Activated CD4-positive, alpha-beta T cell treated with anti-CD3 and anti-CD28 coated beads for 48 hours (primary cell): ENCODE results near the gene NR4A3.

Experiments
- DNase-seq: peaks from one replicate; pipeline ENCODE4 v3.0.0-alpha.2; 2020

NR4A3 gene

DNA sequence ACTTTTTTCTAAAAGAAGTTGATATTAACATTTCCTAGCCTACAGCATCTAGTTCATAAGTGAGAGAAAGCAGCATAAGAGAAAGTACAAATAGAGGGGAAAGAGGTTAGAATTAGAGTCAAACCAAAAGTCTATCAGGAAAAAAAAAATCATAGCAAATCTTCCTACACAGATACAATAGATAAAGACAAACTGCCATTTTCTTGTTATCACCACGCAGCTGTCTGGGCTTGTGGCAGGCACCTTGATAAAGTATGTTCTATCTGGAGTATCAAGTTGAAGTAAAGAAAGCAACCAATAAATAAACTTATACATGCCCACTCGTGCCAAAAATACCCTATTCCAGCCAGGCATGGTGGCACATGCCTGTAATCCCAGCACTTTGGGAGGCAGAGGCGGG, 5.3 kb upstream of the NR4A3 start:
- no peak for DNase-seq

DNA sequence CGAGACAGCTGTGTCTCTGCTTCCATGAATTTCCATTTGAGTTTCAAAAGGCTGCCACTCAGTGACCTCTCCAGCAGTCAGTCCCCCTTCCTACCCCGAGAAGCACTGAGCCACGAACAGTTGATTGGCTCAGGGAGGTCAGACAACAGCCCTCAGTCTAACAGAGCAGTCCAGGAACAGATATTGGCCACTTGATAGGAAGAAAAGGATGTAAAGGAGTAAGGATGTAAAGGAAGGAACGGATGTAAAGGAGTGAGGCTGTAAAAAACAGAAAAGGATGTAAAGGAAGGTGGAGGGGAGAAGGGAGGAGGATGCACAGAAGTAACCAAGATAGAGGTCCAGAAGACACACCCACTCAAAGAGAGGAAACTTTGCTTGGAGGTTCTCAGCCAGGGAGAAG, 3.2 kb upstream of the NR4A3 start:
- DNase-seq, result no peak

DNA sequence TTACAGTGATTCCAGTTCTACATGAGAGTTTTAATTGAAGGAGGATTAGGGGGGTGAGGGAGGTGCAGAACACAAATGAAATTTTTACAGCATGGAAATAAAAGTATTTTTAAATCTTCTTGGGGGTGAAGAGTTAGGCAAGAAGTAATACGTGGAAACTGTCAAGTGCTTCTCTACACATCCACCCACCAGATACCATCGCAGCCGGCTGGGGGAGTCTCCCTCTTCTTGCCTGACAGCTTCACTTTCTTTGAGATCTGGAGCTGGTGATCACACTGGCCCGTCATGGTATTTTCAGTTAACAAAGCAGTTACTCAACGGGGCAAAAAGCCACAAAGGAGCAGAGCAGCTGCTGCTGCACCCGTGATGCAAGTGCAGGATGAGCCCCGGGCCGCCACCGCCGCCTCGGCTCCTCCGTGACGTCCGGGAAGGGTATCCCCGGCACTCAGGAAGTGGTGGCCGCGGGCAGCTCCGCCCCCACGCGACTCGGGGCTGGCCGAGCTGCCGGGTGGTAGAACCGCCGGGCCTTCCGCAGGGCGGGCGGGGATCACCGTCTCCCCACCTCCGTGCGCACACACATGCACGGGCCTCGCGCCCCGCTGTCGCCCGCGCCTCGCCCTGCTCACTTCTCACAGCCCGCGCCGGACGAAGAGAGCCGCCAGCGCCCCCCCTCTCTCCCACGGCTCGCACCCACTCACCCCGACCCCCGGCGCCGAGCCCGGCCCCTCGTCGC, 2.4 kb upstream of the NR4A3 start:
- DNase-seq, result peak; percentile 95

DNA sequence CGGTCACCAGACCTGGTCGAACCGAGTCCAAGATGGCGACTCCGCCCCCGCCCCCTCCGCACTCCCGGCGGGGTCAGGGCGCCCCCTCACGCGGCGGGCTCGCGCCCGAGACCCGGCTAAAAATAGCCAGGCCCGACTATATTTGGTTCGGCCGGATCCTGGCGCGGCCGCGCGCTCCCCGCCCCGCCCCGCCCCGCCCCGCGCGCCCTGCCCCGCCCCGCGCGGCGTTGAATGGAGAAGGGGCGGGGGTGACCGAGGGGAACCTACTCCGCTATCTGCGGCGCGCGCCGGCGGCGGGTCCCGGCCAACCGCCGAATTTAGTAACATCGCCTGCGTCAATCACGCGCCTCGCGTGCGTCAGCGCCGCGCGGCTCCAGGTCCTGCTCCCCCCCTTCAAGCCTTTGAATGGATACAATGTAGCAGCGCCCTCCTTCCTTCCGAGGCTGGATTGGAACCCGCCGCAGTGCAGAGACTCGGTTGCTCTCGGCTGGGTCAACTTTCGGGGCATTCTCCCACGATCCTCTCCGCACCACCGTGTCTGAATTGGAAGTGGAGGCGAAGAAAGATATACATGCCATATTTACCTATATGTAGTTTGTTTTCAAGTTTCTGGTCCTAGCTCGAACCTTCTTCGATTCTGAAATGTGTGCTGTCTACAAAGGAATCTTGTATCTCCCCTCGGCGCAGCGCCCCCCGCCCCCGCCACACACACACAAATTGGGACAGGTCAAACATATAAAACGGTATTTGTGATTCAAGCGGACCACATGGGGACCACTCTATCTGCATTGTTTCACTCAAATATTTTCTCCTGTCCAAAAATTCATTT, 1.6 kb upstream of the NR4A3 start:
- DNase-seq, result peak; percentile 93

DNA sequence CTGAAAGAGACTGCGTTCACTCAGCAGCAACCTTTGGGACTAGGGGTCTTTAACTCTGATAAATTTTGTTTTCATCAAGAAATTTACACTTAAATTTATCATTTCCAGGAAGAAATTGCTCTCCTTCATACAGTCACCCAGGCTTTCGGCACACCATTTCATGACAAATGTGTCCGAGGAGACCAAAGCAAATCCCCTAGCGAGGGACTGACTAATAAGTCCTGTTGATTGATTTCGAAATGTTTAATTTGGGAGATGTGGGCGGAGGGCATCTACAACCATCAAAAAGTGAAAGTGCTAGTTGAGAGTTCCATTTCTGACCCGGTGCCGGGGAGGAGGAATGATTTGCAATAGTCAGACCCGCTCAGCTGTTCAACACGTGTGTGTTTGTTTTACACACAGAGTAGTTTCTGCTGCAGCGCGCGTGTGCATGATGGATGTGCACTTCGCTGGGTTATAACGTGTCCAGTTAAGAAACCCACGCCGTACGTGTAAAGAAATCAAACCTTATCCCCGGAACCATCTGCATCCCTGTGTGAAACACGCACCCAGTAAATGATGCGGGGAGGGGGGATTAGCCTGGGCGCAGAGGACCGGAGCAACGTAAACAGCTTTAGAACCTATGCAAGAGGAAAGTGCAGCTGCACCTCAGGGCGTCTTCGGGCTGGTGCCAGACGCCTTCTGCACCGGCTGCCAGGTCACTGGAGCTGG, 845 bp upstream of the NR4A3 start:
- DNase-seq, result peak; percentile 76

DNA sequence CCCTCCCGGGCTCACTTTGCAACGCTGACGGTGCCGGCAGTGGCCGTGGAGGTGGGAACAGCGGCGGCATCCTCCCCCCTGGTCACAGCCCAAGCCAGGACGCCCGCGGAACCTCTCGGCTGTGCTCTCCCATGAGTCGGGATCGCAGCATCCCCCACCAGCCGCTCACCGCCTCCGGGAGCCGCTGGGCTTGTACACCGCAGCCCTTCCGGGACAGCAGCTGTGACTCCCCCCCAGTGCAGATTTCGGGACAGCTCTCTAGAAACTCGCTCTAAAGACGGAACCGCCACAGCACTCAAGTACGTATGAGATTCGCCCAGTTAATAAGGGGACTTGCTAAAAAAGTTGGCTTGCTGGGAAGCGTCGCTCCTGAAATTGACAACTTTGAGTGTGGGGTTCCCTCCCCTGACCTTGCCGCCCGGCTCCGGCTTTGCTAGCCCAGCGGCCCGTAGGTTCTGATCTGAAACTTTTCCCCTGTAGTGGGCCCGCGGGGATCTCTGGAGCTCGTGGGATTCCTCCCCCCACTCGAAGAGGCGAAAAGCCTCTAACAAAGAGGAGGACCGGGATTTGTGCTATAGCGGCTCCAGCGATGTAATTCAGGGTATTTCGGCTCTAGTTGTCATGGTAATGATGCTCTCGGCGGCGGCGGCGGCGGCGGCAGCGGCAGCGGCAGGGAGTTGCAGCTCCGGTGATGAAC, 572 bp downstream of the NR4A3 start:
- peak; percentile 67 for DNase-seq

DNA sequence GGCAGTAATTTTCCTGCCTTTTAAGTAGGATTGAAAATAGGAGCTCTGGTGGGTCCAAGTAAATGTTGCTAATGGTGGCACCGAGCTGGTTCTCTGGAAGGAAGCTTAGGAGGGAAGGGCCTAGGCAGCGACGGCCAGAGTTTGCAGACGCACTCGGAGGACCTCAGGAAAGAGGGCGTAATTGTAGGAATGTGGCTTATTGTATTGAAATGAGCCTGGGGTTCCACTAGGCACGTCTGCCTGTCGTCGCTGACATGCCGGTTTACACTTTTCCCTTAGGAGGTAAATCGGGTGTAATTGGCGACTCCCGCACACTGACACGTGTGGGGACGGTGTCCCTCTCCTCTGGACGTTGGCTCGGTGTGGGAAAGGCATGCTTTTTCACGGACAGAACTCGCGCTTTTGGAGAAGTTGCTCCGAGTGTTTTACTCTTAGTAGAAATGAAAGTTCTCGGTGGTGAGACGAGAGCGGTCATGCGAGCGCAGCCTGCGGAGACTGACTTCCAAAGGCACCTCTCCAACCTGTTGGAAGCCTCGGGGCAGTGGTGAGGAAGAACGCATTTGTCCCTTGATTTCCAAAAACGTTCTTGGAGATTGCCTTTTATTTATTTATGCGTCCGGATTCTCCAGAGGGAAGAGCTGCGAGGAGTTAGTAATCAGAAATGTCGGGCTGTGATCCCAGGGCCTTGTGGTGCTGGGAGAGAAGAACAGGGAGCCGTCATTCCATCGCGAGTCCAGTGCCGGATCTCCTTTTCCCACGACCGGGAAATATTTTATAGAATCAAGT, 1.3 kb downstream of the NR4A3 start:
- DNase-seq, result peak; percentile 35

DNA sequence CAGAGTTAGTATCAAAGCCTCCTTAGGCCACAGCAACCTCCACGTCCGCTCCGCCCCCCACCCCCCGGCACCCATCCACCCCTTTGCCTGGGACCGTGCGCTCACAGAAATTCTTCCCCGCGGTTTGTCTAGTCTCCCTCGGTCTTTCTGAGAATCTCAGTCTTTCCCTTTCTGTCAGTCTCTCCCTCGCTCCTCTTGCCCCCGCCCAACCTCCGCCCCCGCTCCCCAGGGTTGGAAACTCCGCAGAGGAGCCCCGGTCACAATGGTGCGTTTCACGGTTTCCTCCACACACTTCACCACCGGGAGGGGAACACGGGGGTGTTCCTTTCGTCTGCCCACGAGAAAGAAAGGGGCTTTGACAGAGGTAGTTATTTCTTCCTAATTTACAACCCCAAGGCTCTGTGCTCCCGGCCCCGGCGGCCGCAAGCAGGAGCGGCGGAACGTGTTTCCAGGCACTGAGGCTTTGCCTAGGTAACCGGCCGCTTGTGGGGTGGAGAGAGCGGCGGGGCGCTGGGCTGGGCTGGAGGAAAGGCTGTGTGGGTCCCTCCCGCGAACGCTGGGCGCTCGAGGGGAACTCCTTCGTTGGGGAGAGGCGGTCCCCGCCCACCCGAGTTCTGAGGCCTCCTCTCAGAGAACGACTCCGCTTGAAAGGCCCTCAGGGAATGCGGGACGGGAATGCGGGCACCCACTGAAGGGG, 2.1 kb downstream of the NR4A3 start:
- DNase-seq, result peak; percentile 85

DNA sequence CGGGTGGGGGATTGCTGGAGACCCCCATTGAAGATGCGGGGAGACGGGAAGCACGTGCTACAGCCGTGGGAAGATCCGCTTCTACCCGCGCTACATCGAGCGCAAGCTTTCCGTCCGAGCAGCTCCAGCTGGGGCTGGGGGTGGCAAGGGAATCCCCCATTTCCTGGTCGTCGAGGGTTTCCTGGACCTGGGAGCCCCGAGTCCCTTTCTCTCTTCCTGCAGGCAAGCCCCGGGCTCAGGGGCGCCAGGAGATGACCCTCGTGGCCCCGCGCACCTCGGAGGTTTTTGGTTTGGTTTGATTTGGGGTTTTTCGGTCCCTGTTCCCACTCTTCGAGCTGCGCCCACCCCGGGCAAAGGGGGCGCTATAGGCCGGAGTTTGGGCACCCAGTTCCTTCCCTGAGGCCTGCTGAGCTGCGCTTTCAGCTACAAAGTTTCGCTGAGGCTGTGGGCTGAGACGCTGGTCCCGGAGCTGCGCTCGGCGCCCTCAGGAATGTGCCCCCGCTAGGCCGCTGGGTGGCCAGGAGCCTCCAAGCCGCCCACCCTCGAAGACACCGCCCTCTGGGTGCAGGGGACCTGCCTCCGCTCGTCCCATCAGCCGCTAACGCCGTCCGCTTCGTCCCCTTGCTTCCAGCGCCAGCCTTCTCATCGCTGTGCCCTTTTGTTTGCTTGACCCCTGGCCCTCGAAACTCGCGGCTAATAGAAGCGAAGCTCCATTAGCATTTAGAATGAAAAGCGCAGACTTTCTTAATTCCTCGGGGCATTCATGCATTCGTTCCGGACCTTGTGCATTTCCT, 2.9 kb downstream of the NR4A3 start:
- peak; percentile 88 for DNase-seq

DNA sequence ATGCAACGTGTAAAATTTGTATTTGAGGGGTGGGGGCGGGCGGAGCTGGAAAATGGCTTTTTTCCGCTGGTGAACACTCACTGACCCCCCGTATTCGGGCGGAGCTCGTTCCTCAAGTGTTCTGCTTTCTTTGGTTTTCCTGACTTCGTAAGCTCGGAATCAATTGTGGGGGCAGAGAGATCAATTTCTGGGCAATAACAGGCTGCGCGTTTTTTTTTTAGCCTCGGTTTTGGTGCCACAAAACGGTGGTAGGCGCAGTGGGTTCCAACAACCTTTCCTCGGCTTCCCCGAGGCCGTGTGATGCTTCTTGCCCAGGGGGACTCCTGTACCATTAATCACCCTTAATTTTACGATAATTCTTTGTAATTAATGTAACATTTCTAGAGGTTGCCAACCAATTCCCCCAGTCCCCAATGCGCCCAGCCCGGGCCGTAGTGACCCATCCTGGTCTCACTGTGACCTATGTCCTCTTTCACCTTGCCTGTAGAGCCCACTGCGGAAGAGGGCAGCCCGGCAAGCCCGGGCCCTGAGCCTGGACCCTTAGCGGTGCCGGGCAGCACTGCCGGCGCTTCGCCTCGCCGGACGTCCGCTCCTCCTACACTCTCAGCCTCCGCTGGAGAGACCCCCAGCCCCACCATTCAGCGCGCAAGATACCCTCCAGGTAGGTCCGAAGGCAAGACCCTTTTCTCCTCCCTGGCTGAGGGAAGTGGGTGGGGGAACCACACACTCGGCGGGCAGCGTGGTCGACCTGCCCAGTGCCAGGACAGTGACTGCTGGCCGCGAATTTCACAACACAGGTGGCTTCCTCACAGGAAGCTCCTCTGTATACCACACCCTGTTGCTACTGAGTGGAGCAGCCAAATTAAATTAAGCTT, 3.7 kb downstream of the NR4A3 start:
- no peak for DNase-seq

DNA sequence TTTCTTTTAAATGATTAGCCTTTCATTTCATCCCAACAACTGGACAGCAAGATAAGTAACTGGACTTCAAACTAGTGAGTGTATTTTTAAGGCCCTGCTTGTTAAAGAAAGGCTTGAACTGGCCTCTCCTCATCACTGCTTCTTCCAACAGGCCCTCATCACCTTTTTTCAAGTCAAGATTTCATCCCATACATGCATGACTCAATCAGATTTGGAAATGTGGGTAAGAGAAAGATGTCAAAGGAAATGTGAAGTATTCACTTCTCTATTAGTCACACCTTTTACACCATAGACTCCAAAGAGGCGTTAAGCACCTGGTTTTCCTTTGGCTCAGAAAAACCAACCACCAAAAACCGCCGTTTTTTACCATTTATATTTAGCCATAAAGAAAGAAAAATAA, 4.9 kb downstream of the NR4A3 start:
- no peak for DNase-seq

DNA sequence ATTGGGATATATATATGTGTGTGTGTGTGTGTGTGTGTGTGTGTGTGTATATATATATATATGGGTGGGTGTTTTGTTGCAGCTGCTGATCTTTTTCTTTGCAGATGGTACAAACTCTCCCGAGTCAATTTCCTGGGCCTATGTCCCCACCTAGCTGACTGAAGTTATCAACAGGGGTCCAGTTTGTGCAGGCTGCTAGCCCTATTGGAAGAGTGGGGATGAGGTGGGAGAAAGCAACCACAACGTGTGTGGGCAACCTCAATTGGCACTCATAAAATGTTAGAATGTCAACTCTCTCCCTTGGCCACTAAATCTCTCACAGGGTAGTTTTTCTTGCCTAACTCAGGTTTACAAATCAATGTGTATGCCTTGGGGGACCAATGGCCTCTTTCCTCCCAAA, 5.6 kb downstream of the NR4A3 start:
- no peak for DNase-seq

DNA sequence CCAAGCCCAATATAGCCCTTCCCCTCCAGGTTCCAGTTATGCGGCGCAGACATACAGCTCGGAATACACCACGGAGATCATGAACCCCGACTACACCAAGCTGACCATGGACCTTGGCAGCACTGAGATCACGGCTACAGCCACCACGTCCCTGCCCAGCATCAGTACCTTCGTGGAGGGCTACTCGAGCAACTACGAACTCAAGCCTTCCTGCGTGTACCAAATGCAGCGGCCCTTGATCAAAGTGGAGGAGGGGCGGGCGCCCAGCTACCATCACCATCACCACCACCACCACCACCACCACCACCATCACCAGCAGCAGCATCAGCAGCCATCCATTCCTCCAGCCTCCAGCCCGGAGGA, 6.3 kb downstream of the NR4A3 start:
- no peak for DNase-seq

DNA sequence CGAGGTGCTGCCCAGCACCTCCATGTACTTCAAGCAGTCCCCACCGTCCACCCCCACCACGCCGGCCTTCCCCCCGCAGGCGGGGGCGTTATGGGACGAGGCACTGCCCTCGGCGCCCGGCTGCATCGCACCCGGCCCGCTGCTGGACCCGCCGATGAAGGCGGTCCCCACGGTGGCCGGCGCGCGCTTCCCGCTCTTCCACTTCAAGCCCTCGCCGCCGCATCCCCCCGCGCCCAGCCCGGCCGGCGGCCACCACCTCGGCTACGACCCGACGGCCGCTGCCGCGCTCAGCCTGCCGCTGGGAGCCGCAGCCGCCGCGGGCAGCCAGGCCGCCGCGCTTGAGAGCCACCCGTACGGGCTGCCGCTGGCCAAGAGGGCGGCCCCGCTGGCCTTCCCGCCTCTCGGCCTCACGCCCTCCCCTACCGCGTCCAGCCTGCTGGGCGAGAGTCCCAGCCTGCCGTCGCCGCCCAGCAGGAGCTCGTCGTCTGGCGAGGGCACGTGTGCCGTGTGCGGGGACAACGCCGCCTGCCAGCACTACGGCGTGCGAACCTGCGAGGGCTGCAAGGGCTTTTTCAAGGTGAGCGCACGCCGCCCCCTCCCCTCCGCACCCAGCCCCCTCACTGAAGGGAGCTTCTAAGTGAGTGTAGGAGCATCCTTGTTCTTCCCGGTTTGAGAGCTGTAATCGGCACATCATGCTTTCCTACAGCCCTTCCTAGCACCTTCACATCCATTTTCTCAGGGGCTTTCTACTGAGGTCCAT, 6.9 kb downstream of the NR4A3 start:
- DNase-seq, result no peak

DNA sequence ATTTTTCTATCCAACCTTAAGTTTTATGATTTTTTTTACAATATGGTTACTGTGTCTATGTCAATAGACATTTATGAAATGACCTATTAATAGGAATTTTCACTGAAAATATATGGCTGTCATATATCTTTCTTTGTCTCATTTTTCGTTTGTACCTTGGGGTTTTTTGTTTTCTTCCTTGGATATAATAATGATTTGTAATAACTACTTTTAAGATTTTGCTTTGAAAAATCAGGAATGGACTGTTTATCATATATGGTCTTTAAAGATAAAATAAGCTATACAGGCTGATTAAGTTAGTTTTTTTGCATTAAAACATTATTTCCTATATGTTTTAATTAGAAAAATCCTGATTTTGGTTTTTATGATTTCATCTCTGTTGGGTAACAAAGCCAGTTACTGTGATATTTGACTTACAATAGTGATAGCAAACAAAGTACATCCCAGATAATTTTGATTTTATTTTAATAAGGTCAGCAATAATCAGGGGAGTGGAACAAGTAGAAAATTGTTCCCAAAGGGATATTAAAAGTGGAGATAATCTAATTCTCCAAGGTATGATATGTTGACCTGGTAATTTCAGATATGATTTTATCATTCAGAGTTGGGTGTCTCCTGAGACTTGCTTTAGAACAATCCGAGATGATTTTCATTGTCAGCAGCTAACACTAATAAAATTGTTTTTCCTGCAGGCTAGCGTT, 10.3 kb downstream of the NR4A3 start:
- DNase-seq, result no peak

DNA sequence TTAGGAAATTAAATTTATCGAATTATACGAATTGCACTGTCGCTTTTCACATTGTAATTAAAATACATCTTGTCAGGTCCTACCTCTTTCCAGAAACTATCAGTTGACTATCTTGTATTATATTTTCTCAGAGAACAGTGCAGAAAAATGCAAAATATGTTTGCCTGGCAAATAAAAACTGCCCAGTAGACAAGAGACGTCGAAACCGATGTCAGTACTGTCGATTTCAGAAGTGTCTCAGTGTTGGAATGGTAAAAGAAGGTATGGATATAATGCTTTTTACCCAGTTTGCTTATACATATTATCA, 10.8 kb downstream of the NR4A3 start:
- DNase-seq, result no peak

DNA sequence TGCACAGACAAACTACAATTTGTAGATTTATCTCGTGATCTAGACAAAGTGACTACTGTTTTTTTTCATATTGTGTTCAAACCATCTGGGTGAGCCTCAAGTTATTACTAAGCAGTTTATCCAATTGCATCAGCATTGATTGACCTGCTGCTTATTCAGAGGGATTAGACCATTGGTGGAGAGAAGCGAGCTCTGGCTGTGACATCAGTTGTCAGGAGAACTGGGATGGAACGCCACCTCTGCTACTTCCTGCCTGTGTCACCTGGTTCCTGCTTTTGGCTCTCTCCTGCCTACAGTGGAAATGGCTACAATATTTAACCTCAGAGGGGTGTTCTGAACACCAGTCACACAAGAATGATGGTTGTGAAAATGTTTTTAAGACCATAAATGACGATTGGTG, 12.1 kb downstream of the NR4A3 start:
- DNase-seq, result no peak

DNA sequence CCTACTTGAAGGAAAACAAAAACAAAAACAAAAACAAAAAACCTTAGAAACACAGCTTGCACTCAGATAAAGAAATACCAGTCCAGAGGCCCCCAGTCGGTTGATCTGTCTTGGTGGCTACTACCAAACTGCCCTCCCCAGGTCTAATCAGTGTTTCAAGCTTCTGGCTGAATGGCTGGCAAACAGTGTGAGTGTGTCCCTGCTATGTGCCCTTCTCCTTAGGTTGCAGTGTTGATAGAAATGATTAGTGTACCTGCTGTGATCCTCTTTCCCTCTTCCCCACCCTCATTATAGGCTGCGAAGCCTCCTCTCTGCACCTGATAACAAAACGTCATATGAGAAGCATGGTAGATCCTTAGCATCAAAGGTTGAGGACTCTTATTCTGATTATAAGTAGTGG, 12.8 kb downstream of the NR4A3 start:
- no peak for DNase-seq

DNA sequence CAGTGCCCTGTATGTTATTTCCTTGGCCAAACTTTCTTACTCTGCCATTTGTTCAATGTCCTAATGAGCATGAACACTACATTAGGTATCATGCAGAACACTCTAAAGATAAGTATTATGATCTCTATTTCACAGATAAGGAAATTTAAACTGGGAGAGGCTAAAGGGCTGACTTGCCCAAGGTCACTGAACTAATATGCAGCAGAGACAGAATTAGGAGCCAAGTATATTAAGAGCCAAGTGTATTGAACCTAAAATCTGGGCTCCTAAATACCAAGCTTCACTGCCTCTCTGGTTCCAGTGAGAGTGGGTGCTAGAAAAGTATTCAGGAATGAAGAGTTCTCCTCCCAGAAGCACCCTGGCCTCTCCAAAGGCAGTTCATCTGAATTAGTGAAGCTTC, 13.5 kb downstream of the NR4A3 start:
- DNase-seq, result no peak
